K562 (cell line): Measurements from ENCODE around the gene FRMD5. TPM values are rescaled to one million over a fixed set of nuclear protein-coding genes. Genes with fewer than 3 reads are reported as not detected.

Experiments used
- CBX1 ChIP-seq: sonication (generic); IDR thresholded peaks from 2 replicates; pipeline ENCODE4 v1.6.1; 2016; ENCODE audit warnings: antibody characterized with exemption, low read depth, mild to moderate bottlenecking
- DPF2 ChIP-seq: fragments of 450-650 bp; IDR thresholded peaks from 2 replicates; pipeline ENCODE4 v1.6.1; 2016
- RBFOX2 ChIP-seq: fragments of 200-400 bp; formaldehyde crosslinking; IDR thresholded peaks from 2 replicates; pipeline ENCODE4 v1.6.1; 2017; ENCODE audit warnings: low read depth, mild to moderate bottlenecking, low read length, moderate library complexity
- RNF2 ChIP-seq: sonication (generic); IDR thresholded peaks from 2 replicates; pipeline ENCODE4 v1.6.1; 2016
- ZNF217 ChIP-seq: sonication (generic); formaldehyde crosslinking; IDR thresholded peaks from 2 replicates; pipeline ENCODE4 v1.8.0; 2022; ENCODE audit warnings: mild to moderate bottlenecking, missing genetic modification reagents
- ZNF75A ChIP-seq: fragments of 450-650 bp; formaldehyde crosslinking; IDR thresholded peaks from 2 replicates; pipeline ENCODE4 v1.4.0; 2020; ENCODE audit warnings: mild to moderate bottlenecking
- polyA plus RNA-seq, 8 experiments: library from polyadenylated mRNA; depleted of rRNA in 4 of 8; stranded (reverse) in 5 of 8; unstranded in 3 of 8; fragments of >200 nt; fragmentation: Nextera tagmentation in 2 of 8; fragmentation: Illumina TruSeq in 1 of 8; extraction: Ambion mirVana in 2 of 8; extraction: Trizol in 1 of 8; gene quantifications; 2 replicates each; pipeline versions ENCODE4 v1.2.1 to v1.2.3, GENCODE V29; 2011 to 2014; ENCODE audit warnings: inconsistent platforms in 1 of 8, missing spikeins in 1 of 8
- total RNA-seq, 7 experiments: library from RNA; depleted of rRNA in 6 of 7; stranded (reverse); fragments of >200 nt in 6 of 7; fragmentation: Illumina TruSeq in 2 of 7; extraction: Trizol in 2 of 7; gene quantifications; 2 replicates each; pipeline versions ENCODE4 v1.2.1 to v1.2.3, GENCODE V29; 2011 to 2021; ENCODE audit warnings: low replicate concordance in 1 of 7
- TF ChIP-seq, protein P1 (sequence below): fragments of 250-450 bp; sonication (Bioruptor Pico); IDR thresholded peaks from 2 replicates; pipeline ENCODE4 v1.5.0; 2020; ENCODE audit warnings: mild to moderate bottlenecking, borderline replicate concordance
- TF ChIP-seq, protein P2 (sequence below), 2 experiments: fragments of 450-650 bp; formaldehyde crosslinking in 1 of 2; IDR thresholded peaks; 2 replicates each; pipeline versions ENCODE4 v1.4.0 to v1.6.1; 2014 to 2020; ENCODE audit warnings: mild to moderate bottlenecking in 2 of 2, borderline replicate concordance in 1 of 2, low read depth in 1 of 2
- TF ChIP-seq, protein P3 (sequence below): fragments of 450-650 bp; IDR thresholded peaks from 2 replicates; pipeline ENCODE4 v1.6.1; 2016; ENCODE audit warnings: mild to moderate bottlenecking

Gene FRMD5
- total and polyA plus RNA-seq, 9 of the 15 experiments (the other 6 are each of a cell fraction or from before 2014, with no cell fraction given), result 0.13 to 0.38 TPM; not detected in 7

DNA sequence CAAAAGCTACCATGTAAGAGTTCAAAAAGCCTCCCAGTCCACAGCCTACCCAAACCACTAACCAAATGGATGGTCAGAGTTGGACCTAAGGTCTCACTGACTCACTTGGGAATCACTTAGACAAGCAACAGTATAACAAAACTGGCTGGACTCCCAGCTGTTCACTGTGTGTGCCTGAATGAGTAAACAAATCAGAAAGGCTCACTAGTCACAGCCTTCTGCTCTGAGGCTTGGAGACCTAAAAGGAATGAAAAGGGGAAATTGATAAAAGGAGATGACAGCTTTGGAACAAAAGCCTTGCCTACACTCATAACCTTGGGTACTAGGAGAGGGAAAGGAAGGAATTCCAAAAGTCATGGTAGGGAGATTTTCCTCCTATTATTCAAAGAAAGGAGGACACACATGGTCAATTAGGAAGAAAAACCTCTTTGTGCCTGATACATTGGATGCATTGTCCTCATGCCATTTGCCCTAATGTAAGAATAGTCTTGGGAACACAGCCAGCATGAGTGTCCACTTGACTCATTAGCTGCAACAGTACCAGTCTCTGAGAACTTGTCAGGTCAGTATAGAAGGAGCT lies 92.3 kb downstream of the FRMD5 start (continued):
- TF ChIP-seq, protein P1, sequence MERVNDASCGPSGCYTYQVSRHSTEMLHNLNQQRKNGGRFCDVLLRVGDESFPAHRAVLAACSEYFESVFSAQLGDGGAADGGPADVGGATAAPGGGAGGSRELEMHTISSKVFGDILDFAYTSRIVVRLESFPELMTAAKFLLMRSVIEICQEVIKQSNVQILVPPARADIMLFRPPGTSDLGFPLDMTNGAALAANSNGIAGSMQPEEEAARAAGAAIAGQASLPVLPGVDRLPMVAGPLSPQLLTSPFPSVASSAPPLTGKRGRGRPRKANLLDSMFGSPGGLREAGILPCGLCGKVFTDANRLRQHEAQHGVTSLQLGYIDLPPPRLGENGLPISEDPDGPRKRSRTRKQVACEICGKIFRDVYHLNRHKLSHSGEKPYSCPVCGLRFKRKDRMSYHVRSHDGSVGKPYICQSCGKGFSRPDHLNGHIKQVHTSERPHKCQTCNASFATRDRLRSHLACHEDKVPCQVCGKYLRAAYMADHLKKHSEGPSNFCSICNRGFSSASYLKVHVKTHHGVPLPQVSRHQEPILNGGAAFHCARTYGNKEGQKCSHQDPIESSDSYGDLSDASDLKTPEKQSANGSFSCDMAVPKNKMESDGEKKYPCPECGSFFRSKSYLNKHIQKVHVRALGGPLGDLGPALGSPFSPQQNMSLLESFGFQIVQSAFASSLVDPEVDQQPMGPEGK (CRISPR knock-in tag), result no peak
- no peak for TF ChIP-seq RNF2
- TF ChIP-seq, protein P2, sequence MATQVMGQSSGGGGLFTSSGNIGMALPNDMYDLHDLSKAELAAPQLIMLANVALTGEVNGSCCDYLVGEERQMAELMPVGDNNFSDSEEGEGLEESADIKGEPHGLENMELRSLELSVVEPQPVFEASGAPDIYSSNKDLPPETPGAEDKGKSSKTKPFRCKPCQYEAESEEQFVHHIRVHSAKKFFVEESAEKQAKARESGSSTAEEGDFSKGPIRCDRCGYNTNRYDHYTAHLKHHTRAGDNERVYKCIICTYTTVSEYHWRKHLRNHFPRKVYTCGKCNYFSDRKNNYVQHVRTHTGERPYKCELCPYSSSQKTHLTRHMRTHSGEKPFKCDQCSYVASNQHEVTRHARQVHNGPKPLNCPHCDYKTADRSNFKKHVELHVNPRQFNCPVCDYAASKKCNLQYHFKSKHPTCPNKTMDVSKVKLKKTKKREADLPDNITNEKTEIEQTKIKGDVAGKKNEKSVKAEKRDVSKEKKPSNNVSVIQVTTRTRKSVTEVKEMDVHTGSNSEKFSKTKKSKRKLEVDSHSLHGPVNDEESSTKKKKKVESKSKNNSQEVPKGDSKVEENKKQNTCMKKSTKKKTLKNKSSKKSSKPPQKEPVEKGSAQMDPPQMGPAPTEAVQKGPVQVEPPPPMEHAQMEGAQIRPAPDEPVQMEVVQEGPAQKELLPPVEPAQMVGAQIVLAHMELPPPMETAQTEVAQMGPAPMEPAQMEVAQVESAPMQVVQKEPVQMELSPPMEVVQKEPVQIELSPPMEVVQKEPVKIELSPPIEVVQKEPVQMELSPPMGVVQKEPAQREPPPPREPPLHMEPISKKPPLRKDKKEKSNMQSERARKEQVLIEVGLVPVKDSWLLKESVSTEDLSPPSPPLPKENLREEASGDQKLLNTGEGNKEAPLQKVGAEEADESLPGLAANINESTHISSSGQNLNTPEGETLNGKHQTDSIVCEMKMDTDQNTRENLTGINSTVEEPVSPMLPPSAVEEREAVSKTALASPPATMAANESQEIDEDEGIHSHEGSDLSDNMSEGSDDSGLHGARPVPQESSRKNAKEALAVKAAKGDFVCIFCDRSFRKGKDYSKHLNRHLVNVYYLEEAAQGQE (IDR thresholded peaks at IDR 0.05; ENCODE audit: borderline replicate concordance), result no peak
- TF ChIP-seq, protein P2 (CRISPR knock-in tag; IDR thresholded peaks at IDR 0.05; ENCODE audit: low read depth), result no peak
- no peak for TF ChIP-seq ZNF75A (CRISPR knock-in tag)
- TF ChIP-seq, protein P3, sequence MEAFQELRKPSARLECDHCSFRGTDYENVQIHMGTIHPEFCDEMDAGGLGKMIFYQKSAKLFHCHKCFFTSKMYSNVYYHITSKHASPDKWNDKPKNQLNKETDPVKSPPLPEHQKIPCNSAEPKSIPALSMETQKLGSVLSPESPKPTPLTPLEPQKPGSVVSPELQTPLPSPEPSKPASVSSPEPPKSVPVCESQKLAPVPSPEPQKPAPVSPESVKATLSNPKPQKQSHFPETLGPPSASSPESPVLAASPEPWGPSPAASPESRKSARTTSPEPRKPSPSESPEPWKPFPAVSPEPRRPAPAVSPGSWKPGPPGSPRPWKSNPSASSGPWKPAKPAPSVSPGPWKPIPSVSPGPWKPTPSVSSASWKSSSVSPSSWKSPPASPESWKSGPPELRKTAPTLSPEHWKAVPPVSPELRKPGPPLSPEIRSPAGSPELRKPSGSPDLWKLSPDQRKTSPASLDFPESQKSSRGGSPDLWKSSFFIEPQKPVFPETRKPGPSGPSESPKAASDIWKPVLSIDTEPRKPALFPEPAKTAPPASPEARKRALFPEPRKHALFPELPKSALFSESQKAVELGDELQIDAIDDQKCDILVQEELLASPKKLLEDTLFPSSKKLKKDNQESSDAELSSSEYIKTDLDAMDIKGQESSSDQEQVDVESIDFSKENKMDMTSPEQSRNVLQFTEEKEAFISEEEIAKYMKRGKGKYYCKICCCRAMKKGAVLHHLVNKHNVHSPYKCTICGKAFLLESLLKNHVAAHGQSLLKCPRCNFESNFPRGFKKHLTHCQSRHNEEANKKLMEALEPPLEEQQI, result no peak
- TF ChIP-seq DPF2, result no peak
- no peak for TF ChIP-seq RBFOX2
- no peak for TF ChIP-seq CBX1
- no peak for TF ChIP-seq ZNF217 (CRISPR knock-in tag)
